Skeletal muscle satellite cell (primary cell): ENCODE measurements around the gene CDK8. TPM values are rescaled to one million over a fixed set of nuclear protein-coding genes. Genes with fewer than 3 reads are reported as not detected.

Source experiments
- H3K27me3 ChIP-seq: 2 replicates; pipeline ENCODE4 v1.7.0; 2013; ENCODE audit warnings: low read length; ENCODE audit not compliant: control insufficient read depth, insufficient read depth
- H3K36me3 ChIP-seq: 2 replicates; pipeline ENCODE4 v1.7.0; 2013; ENCODE audit warnings: mild to moderate bottlenecking, control low read depth, low read length; ENCODE audit not compliant: insufficient read depth
- H3K4me1 ChIP-seq: 2 replicates; pipeline ENCODE4 v1.7.0; 2013; ENCODE audit warnings: low read length; ENCODE audit not compliant: control insufficient read depth, insufficient read depth
- H3K4me2 ChIP-seq: 2 replicates; pipeline ENCODE4 v1.7.0; 2013; ENCODE audit warnings: mild to moderate bottlenecking, low read length
- H3K4me3 ChIP-seq: 2 replicates; pipeline ENCODE4 v1.7.0; 2013; ENCODE audit warnings: low read length
- H3K9ac ChIP-seq: 2 replicates; pipeline ENCODE4 v1.7.0; 2013; ENCODE audit warnings: mild to moderate bottlenecking, low read depth, low read length, moderate library complexity
- H3K9me3 ChIP-seq: replicated peaks from 2 replicates; pipeline ENCODE4 v1.7.0; 2013; ENCODE audit warnings: mild to moderate bottlenecking, control low read depth, low read length
- small RNA-seq: library from RNA; depleted of rRNA; stranded (forward); fragments of <200 nt; gene quantifications from one replicate; pipeline ENCODE3, GENCODE V24; 2012

Gene CDK8

DNA sequence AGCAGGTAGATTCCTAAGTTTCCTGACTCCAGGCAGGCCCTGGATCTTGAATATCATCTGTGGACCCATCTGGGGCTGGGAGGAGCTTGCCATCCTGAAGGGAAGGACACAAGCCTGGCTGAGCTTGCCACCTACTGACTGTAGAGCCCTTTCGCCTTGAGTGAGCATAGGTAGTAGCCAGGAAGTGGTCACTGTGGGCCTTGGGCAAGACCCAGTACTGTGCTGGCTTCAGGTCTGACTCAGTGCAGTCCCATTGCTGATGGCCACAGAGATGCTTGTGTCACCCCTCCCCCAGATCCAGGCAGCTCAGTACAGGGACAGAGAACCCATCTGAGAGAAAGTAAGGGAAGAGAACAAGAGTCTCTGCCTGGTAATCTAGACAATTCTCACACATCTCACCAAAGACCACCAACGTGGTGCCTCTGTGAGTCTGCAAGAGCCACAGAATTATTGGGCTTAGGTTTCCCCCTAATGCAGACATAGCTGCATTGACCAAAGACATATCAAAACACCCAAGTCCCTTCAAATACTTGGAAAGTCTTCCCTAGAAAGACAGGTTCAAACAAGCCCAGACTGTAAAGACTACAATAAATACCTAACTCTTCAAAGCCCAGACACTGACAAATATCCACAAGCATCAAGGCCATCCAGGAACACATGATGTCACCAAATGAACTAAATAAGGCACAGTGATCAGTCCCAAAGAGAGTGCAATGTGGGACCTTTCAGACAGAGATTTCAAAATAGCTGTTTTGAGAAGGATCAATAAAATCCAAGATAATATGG is 195.3 kb downstream of the CDK8 start:
- Histone ChIP-seq H3K4me2 (no peak overlapping the region), H3K9me3 (no peaks in the 10 kb centered on the region), H3K9ac (no peak overlapping the region), H3K27me3 (peaks cover 4% of the 10 kb centered on the region), H3K4me3 (no peak overlapping the region), H3K4me1 (peaks cover 6% of the 10 kb centered on the region), H3K36me3 (no peaks in the 10 kb centered on the region)

Small RNA genes within 50 kb of the gene (small RNA-seq; reads per million reads assigned to genes)
- gene RF02271 = not detected
